ENCODE measurements around the gene RCC2. TPM values are rescaled to one million over a fixed set of nuclear protein-coding genes. Genes with fewer than 3 reads are reported as not detected.

RCC2 gene
- total and polyA plus RNA-seq, 2 donors (not counting 3 experiments of a cell fraction or from before 2014, with no cell fraction given): 137 to 166 TPM

- Histone ChIP-seq H3K27me3 (ENCODE audit: control insufficient read depth in 2 of 2, insufficient read depth in 2 of 2, low read length in 2 of 2) (no peaks in the 10 kb centered on the region), H3K4me3 (replicated peaks in 1 of 3; ENCODE audit: insufficient read depth in 1 of 3, low read depth in 1 of 3, low read length in 3 of 3) (no peak overlapping the region), H4K20me1 (replicated peaks; ENCODE audit: control insufficient read depth, extremely low read depth, insufficient read depth, low read length) (peaks cover 2% of the 10 kb centered on the region), H2AFZ (ENCODE audit: low read depth, low read length) (no peak overlapping the region), H3K79me2 (ENCODE audit: control insufficient read depth, insufficient read depth, low read length) (peaks cover 39% of the 10 kb centered on the region), H3K9ac (replicated peaks; ENCODE audit: extremely low read depth, insufficient read depth, low read length) (no peak overlapping the region), H3K9me1 (replicated peaks; ENCODE audit: control insufficient read depth, extremely low read depth, insufficient read depth, low read length) (no peaks in the 10 kb centered on the region), H3K9me3 (replicated peaks; ENCODE audit: control insufficient read depth, insufficient read depth, low read length) (no peaks in the 10 kb centered on the region), H3K4me1 (ENCODE audit: control insufficient read depth, extremely low read depth, insufficient read depth, low read length) (no peaks in the 10 kb centered on the region), H3K36me3 (ENCODE audit: control insufficient read depth in 2 of 2, extremely low read depth in 1 of 2, insufficient read depth in 2 of 2, low read length in 2 of 2) (peaks cover 29 to 63% of the 10 kb centered on the region in 2 experiments), H3K27ac (ENCODE audit: insufficient read depth, low read depth, low read length) (no peak overlapping the region), H3K4me2 (ENCODE audit: insufficient read depth, low read length) (no peak overlapping the region)
- FAIRE-seq: no peak
- intact Hi-C loops (cut with micrococcal nuclease): no loop called here
- no peak for TF ChIP-seq EZH2 (IDR thresholded peaks at IDR 0.05; ENCODE audit: borderline replicate concordance, low read depth, low read length, severe bottlenecking)
- no peak for TF ChIP-seq POLR2AphosphoS5 (IDR thresholded peaks at IDR 0.05; ENCODE audit: insufficient read depth, low read depth, low read length)
- no peak for TF ChIP-seq POLR2A (IDR thresholded peaks at IDR 0.05; ENCODE audit: low read depth, low read length)
- no peak for TF ChIP-seq GATA2 (IDR thresholded peaks at IDR 0.05; ENCODE audit: insufficient read depth, insufficient read length, low read depth, low read length)
- no peak for TF ChIP-seq JUN (IDR thresholded peaks at IDR 0.05; ENCODE audit: borderline replicate concordance, insufficient read depth, insufficient read length, low read depth)
- no peak for TF ChIP-seq FOS (IDR thresholded peaks at IDR 0.05; ENCODE audit: borderline replicate concordance, insufficient read depth, low read length)
- TF ChIP-seq MYC (IDR thresholded peaks at IDR 0.05; ENCODE audit: low read depth, low read length): no peak
- no peak for TF ChIP-seq MAX (IDR thresholded peaks at IDR 0.05; ENCODE audit: insufficient read depth, insufficient read length)
- TF ChIP-seq CTCF (IDR thresholded peaks at IDR 0.05; ENCODE audit: extremely low read depth in 1 of 2, insufficient read depth in 1 of 2, low read depth in 1 of 2, low read length in 2 of 2): no peak
- ChIA-PET POLR2A (no interaction called here), CTCF (no interaction called here)
- no peak for DNase-seq (ENCODE audit: low read depth, low spot score)
- BruUV-seq (replicated peaks): no TSS peak
- dilution Hi-C loops (cut with MboI; ENCODE audit: extremely low pct_ligation_motif_present, low sequenced_read_pairs): no loop called here
Observed at GRCh38 chr1:17422461-17422860, 17.0 kb downstream of the RCC2 start.
